ENCODE results near the gene SPATA2L. TPM values are rescaled to one million over a fixed set of nuclear protein-coding genes. Genes with fewer than 3 reads are reported as not detected.
A peak's percentile ranks its signal among the peaks of the same experiment; 100 is the strongest.

The SPATA2L gene
- total and polyA plus RNA-seq, 2 of the 8 experiments (the other 6 are each of a cell fraction or from before 2014, with no cell fraction given): 9.3 to 12.5 TPM

- peak; percentile 22 to 56 (median 32) for TF ChIP-seq CTCF (IDR thresholded peaks at IDR 0.05; ENCODE audit: control extremely low read depth in 1 of 3, insufficient read depth in 1 of 3, low read depth in 1 of 3, low read length in 3 of 3)
- no peak for TF ChIP-seq SIRT6 (IDR thresholded peaks at IDR 0.05; ENCODE audit: low read length)
- peak; percentile 73 for TF ChIP-seq POLR2AphosphoS5 (IDR thresholded peaks at IDR 0.05; ENCODE audit: low read depth, low read length)
- peak; percentile 57; the same call in 1 of the 2 replicates for TF ChIP-seq CHD2 (IDR thresholded peaks at IDR 0.05; ENCODE audit: low read length)
- no peak for TF ChIP-seq CHD1 (IDR thresholded peaks at IDR 0.05; ENCODE audit: low read depth, low read length)
- no peak for TF ChIP-seq BACH1 (IDR thresholded peaks at IDR 0.05; ENCODE audit: low read length)
- TF ChIP-seq BCL11A (IDR thresholded peaks at IDR 0.05; ENCODE audit: low read depth in 2 of 2, low read length in 2 of 2): no peak
- TF ChIP-seq TAF1 (IDR thresholded peaks at IDR 0.05; ENCODE audit: low read depth, low read length): peak; percentile 67
- TF ChIP-seq GABPA (IDR thresholded peaks at IDR 0.05; ENCODE audit: borderline replicate concordance, insufficient read depth, low read length): 0 out of 2 replicates have a peak, but pooled peaks have one; percentile 25
- TF ChIP-seq YY1 (IDR thresholded peaks at IDR 0.05; ENCODE audit: low read depth, low read length): peak; percentile 22; the same call in 1 of the 2 replicates
- no peak for TF ChIP-seq SRF (IDR thresholded peaks at IDR 0.05; ENCODE audit: low read depth, low read length)
- TF ChIP-seq KDM5A (IDR thresholded peaks at IDR 0.05; ENCODE audit: low read length): no peak
- peak; percentile 96 for TF ChIP-seq ATF2 (IDR thresholded peaks at IDR 0.05; ENCODE audit: low read length)
- no peak for TF ChIP-seq TAF7 (optimal IDR thresholded peaks at IDR 0.05; ENCODE audit: borderline replicate concordance, low read depth, low read length)
- 0 out of 2 replicates have a peak, but pooled peaks have one; percentile 46 for TF ChIP-seq BRCA1 (IDR thresholded peaks at IDR 0.05; ENCODE audit: low read depth, low read length)
- TF ChIP-seq ASH2L (IDR thresholded peaks at IDR 0.05; ENCODE audit: low read length): peak; percentile 46
- TF ChIP-seq RAD21 (IDR thresholded peaks at IDR 0.05 in 1 of 2, conservative IDR thresholded peaks at IDR 0.05 in 1 of 2; ENCODE audit: low read depth in 2 of 2, low read length in 2 of 2): peak; percentile 54 to 61
- TF ChIP-seq CTBP2 (IDR thresholded peaks at IDR 0.05; ENCODE audit: borderline replicate concordance, insufficient read depth, insufficient read length, low read length): no peak
- no peak for TF ChIP-seq SUZ12 (IDR thresholded peaks at IDR 0.05; ENCODE audit: low read length)
- peak in 1 of 2 experiments; percentile 73; a peak in 1 of 3 replicates for TF ChIP-seq EP300 (IDR thresholded peaks at IDR 0.05; ENCODE audit: borderline replicate concordance in 1 of 2, low read depth in 2 of 2, low read length in 2 of 2)
- 0 out of 2 replicates have a peak, but pooled peaks have one; percentile 29 for TF ChIP-seq TCF12 (IDR thresholded peaks at IDR 0.05; ENCODE audit: low read depth, low read length)
Observed at GRCh38 chr16:89700100-89700648, 1.3 kb downstream of the SPATA2L start (continued).

Measured in H1 (cell line).